RWPE2 (cell line): ENCODE results near the gene CCDC167.

Experiments used
- ATAC-seq: fragments of 200-7000 bp; cut with Tn5 transposase; 3 replicates; pipeline ENCODE4 v1.9.1; 2021; ENCODE audit warnings: low read depth
- DNase-seq: peaks from one replicate; pipeline ENCODE4 v3.0.0-alpha.2; 2020; ENCODE audit warnings: low spot score
- H3K27ac ChIP-seq: fragments of 450-650 bp; 2 replicates; pipeline ENCODE4 v1.5.1; 2017; ENCODE audit warnings: mild to moderate bottlenecking; ENCODE audit not compliant: poor library complexity, severe bottlenecking
- H3K27me3 ChIP-seq: fragments of 250-450 bp; sonication (Bioruptor Pico); 2 replicates; pipeline ENCODE4 v1.5.1; 2021; ENCODE audit warnings: mild to moderate bottlenecking, moderate library complexity; ENCODE audit not compliant: insufficient read depth, poor library complexity, severe bottlenecking
- H3K36me3 ChIP-seq: fragments of 250-450 bp; sonication (Bioruptor Pico); 2 replicates; pipeline ENCODE4 v1.5.1; 2020; ENCODE audit warnings: low read depth, mild to moderate bottlenecking, moderate library complexity
- H3K4me1 ChIP-seq: fragments of 250-450 bp; sonication (Bioruptor Pico); 2 replicates; pipeline ENCODE4 v1.5.1; 2021; ENCODE audit warnings: mild to moderate bottlenecking, moderate library complexity; ENCODE audit not compliant: insufficient read depth, poor library complexity, severe bottlenecking
- H3K4me3 ChIP-seq: fragments of 250-450 bp; sonication (Bioruptor Pico); 2 replicates; pipeline ENCODE4 v1.5.1; 2021; ENCODE audit warnings: mild to moderate bottlenecking, moderate library complexity; ENCODE audit not compliant: severe bottlenecking
- H3K9me3 ChIP-seq: fragments of 250-450 bp; sonication (Bioruptor Pico); 2 replicates; pipeline ENCODE4 v1.5.1; 2021; ENCODE audit warnings: mild to moderate bottlenecking, moderate library complexity; ENCODE audit not compliant: severe bottlenecking
- CTCF ChIP-seq: fragments of 450-650 bp; IDR thresholded peaks from one replicate; pipeline ENCODE4 v1.5.1; 2017; ENCODE audit warnings: mild to moderate bottlenecking, moderate library complexity; ENCODE audit not compliant: poor library complexity, severe bottlenecking

Gene CCDC167

DNA sequence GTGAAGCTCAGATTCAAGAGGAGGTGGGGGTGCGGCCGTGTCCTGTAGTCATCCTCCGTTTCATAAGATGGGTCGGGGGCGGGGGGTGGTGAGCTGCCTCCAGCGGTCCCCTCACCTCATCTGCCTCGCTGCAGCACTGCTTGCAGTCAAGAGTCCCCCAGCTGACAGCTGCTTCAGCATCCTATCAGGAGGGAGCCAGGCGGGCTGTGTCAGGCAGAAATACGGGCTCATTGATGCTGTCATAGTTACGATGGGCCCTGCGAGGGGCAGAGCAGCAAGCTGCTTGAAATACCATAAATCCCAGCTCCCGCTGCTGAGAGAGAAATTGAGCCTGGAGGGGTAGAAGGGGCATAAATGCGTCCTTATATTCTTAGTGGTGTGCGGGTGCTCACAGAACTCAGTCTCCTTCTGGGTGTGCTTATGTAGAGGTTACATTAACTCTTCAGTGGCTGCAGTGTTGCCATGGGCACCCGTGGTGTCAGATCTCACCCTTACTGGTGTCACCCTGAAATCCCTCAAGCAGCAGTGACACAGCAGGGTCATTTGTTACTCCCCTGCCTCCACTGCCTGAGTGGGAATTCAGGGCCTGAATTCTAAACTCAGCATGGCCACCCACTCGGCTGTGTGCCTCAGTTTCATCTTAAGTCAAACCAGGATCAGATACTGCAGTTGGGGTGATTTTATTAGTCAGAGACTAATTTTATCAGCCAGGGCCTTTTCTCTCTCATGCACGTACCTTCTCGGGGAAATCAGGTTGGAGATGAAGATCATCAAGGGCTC is 21.8 kb downstream of the CCDC167 start:
- no peak for TF ChIP-seq CTCF
- ATAC-seq (no peak), DNase-seq (peak; percentile 29)
- H3K4me1 ChIP-seq, result peaks cover 8% of the 10 kb centered on the region
- H3K27ac ChIP-seq, result no peak overlapping the region
- H3K36me3 ChIP-seq, result peaks cover 58% of the 10 kb centered on the region
- no peaks in the 10 kb centered on the region for H3K27me3 ChIP-seq
- no peaks in the 10 kb centered on the region for H3K9me3 ChIP-seq
- no peak overlapping the region for H3K4me3 ChIP-seq

- Histone ChIP-seq H3K9me3 (no peaks in the 10 kb centered on the region), H3K27me3 (no peaks in the 10 kb centered on the region), H3K36me3 (peaks cover 64% of the 10 kb centered on the region), H3K4me3 (no peak overlapping the region), H3K27ac (no peak overlapping the region), H3K4me1 (peaks cover 10% of the 10 kb centered on the region)
- no peak for ATAC-seq
- DNase-seq, result peak; percentile 19
- no peak for TF ChIP-seq CTCF
Observed at GRCh38 chr6:37477191-37477590, 22.5 kb downstream of the CCDC167 start.

DNA sequence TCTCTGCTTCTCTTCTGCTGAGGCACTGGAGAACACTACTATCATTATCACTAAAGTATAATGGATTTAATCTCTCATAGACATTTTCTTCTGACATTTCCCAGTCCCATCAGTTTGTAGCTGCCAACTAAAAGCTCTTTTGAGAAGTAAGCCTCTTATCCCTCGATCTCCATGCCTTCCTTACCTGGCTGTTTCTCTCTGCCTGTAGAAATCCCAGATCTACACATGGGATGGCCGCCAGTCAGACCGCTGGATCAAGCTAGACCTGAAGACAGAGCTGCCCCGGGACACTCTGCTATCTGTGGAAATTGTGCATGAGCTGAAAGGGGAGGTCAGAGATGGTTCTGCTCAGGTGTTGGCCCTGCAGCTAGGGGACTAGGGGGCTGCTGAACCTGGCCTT is 25.4 kb downstream of the CCDC167 start:
- no peaks in the 10 kb centered on the region for H3K27me3 ChIP-seq
- H3K36me3 ChIP-seq, result peaks cover 59% of the 10 kb centered on the region
- peaks cover 10% of the 10 kb centered on the region for H3K4me1 ChIP-seq
- TF ChIP-seq CTCF, result no peak
- no peak overlapping the region for H3K27ac ChIP-seq
- DNase-seq (peak; percentile 22), ATAC-seq (no peak)
- no peaks in the 10 kb centered on the region for H3K9me3 ChIP-seq
- no peak overlapping the region for H3K4me3 ChIP-seq

DNA sequence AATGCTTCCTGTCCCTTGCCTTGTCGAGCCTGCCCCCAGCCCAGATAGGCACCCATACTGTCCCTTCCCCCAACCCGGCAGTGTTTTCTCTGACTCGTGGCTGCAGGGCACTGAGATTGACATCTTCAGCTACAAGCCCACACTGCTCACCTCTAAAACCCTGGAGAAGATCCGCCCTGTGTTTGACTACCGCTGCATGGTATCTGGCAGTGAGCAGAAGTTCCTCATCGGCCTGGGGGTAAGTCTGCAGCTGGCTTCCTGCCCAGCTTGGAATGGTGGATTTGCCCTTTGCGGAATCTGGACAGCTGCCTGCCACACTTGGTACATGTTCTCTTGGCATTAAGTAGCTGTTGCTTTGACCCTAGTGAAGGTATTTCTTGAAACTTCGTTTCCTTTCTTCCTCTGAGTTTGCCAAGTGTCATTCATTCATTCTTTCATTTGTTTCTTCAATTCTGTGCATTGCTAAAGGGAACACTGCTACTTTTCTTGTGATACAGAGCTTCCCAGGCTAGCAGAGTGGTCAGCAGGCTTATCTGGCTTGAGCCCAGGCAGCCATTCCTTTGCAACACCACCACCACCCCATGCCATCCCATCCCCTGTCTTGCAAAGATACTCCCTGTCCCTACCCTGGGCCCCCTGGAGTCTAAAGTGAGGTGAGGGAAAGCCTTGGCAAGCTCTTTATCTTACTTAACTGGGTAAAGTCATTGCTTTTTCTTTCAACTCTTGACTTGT is 26.2 kb downstream of the CCDC167 start:
- Histone ChIP-seq H3K4me1 (peaks cover 10% of the 10 kb centered on the region), H3K4me3 (no peak overlapping the region), H3K27ac (peak overlapping the region; percentile 22), H3K36me3 (peaks cover 51% of the 10 kb centered on the region), H3K9me3 (no peaks in the 10 kb centered on the region), H3K27me3 (no peaks in the 10 kb centered on the region)
- DNase-seq (peak; percentile 70), ATAC-seq (peak; percentile 94)
- TF ChIP-seq CTCF, result no peak

GRCh38 chr6:37467718-37468117 is 32.0 kb downstream of the CCDC167 start:
- no peak for ATAC-seq

More at GRCh38 chr6:37467718-37468117, 32.0 kb downstream of the CCDC167 start:
- Histone ChIP-seq H3K36me3 (peaks cover 38% of the 10 kb centered on the region), H3K4me3 (no peak overlapping the region), H3K27ac (no peak overlapping the region), H3K27me3 (no peaks in the 10 kb centered on the region), H3K9me3 (peaks cover 9% of the 10 kb centered on the region), H3K4me1 (peaks cover under 1% of the 10 kb centered on the region)
- TF ChIP-seq CTCF, result no peak
- no peak for DNase-seq
